Measurements from ENCODE around the gene MYT1.
"Not testable (repeated sequence)": the region's sequence is repeated elsewhere in the genome, so short reads cannot be mapped to it uniquely, and the experiment has no call there.

- not testable (repeated sequence) for TF ChIP-seq POLR2A, CTCF (IDR thresholded peaks at IDR 0.05)
Observed at GRCh38 chr20:64178925-64179324, 14.7 kb downstream of the MYT1 start.
